ENCODE measurements around the gene ERVV-1. TPM values are rescaled to one million over a fixed set of nuclear protein-coding genes. Genes with fewer than 3 reads are reported as not detected.
"Not testable (repeated sequence)": the region's sequence is repeated elsewhere in the genome, so short reads cannot be mapped to it uniquely, and the experiment has no call there.

The ERVV-1 gene, protein sequence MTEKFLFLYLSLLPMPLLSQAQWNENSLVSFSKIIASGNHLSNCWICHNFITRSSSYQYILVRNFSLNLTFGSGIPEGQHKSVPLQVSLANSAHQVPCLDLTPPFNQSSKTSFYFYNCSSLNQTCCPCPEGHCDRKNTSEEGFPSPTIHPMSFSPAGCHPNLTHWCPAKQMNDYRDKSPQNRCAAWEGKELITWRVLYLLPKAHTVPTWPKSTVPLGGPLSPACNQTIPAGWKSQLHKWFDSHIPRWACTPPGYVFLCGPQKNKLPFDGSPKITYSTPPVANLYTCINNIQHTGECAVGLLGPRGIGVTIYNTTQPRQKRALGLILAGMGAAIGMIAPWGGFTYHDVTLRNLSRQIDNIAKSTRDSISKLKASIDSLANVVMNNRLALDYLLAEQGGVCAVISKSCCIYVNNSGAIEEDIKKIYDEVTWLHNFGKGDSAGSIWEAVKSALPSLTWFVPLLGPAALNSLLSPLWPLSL
- not detected in 2 replicates for total RNA-seq (2014; rRNA removed; shearing (Covaris generic))
- polyA plus RNA-seq (2015; cell fraction: cytosol; rRNA removed) = not detected in 2 replicates
- polyA plus RNA-seq (2015; cell fraction: nucleus; rRNA removed) = not detected in 2 replicates

DNA sequence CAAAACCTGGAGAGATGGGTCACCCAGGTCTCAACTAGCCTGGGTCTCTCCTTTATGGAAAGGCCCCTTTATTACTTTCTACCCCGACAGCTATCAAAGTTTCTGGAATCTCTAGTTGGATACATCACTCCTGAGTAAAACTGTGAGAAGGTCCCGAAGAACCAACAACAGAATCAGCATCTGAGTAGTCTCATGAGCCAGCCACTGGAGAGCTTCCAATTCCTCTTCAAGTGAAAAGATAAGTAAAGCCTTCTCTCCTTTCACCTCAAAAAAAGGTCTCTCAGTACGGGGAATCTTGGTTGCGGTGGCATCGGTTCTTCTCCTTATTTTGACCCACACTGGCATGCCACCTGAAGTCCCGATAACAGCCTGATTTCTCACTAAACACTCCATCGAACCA lies at the start of gene ERVV-1:
TSS of gene ERVV-1 (plus strand) at position 301 of the 400 bp plus-strand sequence. CDS start 170 bp downstream, outside the sequence.
- DNase-seq (ENCODE audit: low read depth) = no peak

DNA sequence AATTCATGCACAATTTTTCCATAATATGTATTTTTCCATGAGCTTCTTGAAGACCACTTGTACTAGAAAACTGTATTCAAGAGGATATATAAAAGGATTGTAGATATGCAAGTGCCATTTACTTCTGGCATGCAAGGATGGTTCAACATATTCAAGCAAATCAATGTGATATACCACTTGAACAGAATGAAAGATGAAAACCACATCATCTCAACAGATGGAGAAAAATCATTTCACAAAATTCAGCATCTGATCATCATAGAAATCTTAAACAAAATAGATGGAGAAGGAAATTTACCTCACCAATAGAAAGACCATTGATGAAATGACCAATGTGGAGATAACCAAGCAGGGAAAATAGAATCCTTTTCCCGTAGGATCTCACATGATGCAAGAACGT lies 45.9 kb upstream of the ERVV-1 start:
- no peak for DNase-seq (ENCODE audit: low read depth)

DNA sequence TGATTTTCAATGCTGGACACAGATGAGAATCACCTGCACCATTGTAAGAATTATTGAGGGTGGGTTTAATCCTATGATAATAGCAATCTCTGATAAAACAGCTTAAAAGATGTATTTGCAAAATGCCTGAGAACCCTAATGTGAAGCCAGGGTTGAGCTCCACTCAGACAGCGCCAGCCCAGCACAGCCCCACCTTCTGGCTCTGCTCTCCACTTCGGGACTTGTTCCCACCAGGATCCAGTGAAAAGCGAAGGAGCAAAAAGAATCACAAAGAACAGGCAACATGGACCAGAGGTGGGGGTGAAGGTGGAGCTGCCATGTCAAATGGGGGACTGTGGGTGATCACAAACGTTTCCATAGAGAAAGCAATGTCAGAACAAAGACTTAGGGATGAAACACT lies 32.4 kb upstream of the ERVV-1 start:
- DNase-seq (ENCODE audit: low read depth) = no peak

DNA sequence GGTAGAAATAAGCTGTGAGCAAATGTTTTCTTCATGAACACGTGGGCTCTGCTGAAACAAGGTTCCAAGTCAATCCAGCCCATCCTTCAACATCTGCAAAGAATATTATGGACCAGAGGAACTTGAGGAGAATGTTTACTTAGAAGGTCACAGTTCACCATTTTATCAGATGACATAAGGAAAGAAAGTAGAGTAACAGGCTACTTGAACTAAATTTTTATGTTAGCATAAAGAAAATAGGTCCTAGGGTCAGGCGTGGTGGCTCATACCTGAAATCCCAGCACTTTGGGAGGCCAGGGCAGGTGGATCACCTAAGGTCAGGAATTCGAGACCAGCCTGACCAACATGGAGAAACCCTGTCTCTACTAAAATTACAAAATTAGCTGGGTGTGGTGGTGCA lies 30.6 kb upstream of the ERVV-1 start:
- not testable (repeated sequence) for DNase-seq (ENCODE audit: low read depth)

DNA sequence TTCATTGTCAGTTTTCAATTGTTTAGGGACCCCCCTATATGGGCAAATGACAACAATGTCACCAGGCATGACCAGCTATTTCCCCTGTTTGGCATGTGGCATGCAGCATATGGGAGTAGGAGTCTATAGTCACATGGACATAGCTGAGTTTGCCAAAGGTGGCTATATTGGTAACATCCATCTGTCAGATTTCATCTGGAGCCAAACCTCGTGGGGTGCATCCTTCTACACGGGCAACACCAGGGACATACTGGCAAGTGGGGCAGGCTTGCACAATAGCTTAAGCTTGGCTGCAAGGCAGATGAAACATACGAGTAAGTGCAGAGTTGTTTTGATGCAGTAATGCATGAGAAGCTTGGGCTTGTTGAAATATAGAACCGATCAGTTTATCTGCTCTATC lies 26.5 kb upstream of the ERVV-1 start:
- no peak for DNase-seq (ENCODE audit: low read depth)

DNA sequence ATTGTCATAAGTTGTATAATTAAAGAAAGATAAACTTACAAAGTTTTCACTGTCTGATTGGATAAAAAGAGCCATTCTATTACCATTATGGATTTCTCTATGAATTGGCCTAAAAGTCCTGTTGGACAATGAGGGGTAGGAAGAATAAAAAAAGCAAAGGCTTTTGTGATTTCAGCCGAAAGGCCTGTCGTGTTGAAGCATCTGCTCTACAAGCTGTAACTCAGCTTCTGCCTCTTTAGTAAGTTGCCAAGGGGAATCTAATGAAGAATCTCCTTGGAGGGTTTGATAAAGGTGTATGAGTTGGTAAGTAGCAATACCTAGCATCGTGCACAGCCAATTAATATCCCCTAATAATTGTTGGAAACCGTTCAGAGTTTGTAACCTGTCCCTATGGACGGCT lies 25.2 kb upstream of the ERVV-1 start:
- DNase-seq (ENCODE audit: low read depth) = no peak

DNA sequence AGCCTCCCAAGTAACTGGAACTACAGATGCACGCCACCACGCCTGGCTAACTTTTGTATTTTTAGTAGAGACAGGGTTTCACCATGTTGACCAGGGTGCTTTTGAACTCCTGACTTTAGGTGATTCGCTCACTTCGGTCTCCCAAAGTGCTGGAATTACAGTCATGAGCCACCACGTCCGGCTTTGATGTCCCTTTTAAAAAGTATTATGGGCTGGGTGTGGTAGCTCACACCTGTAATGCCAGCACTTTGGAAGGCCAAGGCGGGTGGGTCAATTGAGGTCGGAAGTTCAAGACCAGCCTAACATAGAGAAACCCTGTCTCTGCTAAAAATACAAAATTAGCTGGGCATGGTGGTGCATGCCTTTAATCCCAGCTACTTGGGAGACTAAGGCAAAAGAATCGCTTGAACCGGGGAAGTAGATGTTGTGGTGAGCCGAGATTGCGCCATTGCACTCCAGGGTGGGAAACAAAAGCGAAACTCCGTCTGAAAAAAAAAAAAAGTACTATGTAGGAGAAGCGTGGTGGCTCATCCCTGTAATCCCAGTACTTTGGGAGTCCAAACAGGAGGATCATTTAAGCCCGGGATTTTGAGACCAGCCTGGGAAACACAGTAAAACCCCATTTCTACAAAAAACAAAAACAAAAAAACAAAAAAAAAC lies 22.8 kb upstream of the ERVV-1 start:
- peak; percentile 59 for DNase-seq (ENCODE audit: low read depth)

DNA sequence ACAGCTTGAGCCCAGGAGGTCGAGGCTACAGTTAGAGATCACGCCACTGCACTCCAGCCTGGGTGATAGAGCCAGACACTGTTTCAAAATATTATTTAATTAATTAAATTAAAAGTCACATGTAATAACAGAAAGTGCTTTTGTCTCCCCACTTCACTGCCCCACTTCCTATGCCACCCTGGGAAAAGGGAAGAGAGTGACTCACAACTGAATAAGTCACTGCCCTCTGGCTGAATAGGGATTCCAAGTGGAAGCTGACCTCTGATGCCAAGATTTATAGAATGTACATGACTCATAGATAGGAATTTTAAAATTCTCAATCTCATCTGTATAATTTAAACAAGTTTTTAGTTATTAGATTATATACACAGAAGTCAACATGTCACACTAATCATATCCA lies 22.2 kb upstream of the ERVV-1 start:
- peak; percentile 70 for DNase-seq (ENCODE audit: low read depth)

DNA sequence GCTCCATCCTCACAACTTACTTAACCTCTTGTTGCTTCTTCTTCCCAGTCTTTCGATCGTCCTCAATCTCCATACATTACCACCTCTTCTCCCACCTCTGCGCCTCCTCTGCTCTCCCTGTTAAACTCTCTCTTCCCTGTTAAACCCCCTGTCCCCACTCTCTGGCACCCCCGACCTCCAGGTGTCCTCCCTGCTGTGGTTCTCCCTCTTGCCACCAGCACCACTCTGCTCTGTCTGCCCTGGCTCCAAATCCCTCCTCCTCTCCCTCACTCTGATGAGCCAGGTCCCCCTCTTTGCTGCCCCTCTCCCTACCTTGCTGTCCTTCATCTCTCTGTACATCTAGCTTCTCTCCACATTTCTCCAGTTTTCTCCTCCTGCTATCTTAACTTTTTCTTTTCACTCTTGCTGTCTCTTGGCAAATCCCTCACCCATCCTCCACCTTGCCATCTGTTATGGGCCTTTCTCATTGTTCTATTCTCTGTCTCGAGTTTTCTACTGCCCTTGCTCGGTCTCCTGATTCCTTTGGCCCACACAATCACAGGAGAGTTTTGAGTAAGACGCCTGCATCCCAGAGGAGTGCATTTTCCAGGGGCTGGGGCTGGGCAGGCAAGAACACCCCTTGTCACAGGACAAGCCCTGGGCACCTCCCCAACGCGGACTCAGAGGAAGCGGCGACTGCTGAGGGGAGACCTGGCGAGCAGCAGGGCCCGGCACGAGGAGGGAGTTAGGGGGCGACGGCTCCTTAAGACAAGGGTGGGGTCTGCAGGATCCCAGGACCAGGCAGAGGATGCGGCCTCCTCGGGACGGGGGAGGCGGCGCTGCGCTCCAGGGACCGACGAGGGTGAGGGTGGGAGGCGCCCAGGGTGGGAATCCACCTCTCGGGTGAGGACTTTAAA lies 21.4 kb upstream of the ERVV-1 start:
- DNase-seq (ENCODE audit: low read depth) = no peak

DNA sequence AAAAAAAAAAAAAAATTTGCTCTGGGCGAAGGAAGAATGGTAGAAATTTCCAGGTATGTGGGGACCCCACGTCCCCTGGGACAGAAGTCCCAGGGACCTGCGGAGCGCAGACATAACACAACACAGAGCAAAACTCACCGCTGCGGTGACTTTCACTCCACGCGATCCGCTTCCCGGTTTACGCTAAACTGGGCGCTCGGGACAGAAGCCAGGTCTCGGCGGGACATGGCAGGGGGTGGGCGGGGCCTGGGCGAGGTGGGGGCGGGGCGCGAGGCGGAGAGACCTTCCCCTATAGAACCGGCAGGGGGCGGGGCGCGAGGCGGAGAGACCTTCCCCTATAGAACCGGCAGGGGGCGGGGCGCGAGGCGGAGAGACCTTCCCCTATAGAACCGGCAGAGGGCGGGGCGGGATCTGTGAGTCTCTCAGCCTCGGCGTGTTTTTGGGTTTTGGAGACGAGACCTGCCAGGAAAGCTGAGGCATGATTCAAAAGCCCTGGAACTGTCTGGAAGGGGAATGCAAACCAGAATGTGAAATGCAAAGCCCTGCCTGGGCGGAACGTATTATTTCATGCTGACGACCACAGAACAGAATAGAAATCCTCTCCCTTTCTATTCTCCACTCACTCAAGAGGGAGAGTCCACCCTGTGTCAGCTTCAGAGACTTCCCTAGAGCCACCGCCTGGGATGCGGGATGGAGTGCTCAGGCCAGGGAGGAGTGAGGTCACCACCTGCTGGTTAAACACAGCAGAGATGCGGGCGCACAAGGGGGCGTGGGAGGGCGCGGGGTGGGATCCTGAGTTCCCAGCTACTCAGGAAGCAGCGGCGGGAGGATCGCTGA lies 20.2 kb upstream of the ERVV-1 start:
- DNase-seq (ENCODE audit: low read depth) = no peak

DNA sequence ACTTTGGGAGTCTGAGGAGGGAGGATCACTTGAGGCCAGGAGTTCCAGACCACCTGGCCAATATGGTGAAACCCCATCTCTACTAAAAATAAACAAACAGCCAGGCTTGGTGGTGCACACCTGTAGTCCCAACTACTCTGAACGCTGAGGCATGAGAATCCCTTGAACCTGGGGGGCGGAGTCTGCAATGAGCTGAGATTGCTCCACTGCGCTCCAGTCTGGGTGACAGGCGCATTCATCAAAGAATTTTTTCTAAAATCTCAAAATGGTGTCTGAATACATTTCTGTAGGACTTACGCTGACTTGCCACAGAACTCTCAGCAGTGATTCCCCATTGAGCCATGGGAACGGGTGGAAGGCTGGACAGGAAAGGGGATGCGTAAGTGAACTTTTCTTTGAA lies 18.0 kb upstream of the ERVV-1 start:
- DNase-seq (ENCODE audit: low read depth) = no peak

DNA sequence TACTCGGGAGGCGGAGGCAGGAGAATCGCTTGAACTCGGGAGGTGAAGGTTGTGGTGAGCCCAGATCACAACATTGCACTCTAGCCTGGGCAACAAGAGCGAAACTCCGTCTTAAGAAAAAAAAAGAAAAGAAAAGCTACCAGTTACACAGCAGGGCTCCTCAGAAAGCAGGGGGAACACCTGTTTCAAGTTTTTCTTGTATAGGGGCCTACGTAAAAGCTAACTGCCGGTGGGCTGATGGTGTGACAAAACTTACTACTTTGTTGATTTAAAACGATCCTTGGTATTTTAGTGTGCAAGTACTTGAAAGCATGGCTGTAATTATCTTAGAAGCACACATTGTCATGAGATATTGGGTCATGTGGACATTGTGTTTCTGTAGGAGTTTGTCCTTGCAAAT lies 15.7 kb upstream of the ERVV-1 start:
- DNase-seq (ENCODE audit: low read depth) = no peak

DNA sequence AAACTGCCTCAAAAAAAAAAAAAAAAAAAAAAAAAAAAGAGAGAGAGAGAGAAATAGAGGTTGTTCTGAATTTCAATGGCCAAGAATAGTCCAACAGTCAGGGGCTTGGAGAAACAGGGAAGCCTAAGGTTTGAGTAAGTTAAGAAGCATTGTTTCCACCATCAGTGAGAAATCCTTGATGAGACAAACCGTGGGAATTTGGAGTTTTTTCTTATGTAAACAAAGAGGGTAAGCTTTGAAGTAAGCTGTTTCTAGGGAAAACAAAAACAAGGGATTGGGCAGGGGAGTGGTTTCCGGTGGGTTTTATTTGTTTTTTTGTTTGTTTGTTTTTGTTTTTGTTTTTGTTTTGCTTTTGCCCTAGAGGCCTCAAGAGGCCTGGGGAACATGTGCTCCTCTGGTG lies 11.2 kb upstream of the ERVV-1 start:
- no peak for DNase-seq (ENCODE audit: low read depth)

DNA sequence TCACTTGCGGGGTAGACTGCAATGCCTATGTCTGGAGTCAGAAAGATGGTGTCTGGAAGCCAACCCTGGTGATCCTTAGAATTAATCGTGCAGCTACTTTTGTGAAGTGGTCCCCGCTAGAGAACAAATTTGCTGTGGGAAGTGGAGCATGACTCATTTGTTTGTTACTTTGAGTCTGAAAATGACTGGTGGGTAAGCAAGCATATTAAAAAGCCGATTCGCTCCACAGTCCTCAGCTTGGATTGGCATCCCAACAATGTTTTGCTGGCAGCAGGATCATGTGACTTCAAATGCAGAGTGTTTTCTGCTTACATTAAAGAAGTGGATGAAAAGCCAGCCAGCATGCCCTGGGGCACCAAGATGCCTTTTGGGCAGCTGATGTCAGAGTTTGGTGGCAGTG lies 9.5 kb upstream of the ERVV-1 start:
- DNase-seq (ENCODE audit: low read depth) = no peak

DNA sequence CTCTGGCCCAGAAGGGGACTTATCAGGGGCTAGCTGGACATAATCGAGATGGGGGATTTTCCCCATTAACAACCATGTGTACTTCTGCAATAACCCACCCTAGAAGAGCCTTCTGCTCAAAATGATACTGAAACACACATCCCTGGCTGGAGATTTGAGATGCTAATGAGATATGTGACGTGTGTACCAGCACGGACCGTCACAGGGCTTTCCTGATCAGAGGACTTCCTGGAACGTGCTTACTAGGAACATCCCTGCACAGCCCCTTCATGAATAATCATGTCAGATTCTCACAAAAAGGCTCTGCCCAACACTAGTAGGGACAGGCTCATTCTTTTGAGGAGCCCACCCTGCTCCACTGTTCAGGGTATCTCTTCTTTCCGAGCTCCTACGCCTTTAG lies 6.5 kb upstream of the ERVV-1 start:
- DNase-seq (ENCODE audit: low read depth) = no peak

DNA sequence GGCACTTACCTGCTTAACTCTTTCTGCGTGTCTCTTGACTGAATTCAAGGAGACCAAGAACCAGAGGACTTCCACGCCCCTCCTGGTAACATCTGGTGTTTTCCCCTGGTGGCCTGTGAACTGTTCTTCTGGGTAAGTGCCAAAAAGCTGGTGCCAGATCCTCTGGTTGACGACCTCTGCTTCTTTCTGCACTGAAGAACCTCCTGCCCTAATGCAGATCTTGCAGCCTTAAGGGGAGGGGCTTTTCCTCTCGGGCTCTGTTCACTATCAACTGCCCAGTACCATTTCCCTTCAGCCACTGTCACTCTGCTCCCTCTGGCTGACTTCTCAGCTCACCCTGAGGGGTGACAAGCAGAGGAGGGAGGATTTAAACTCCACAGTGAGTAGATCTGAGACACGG lies 6.1 kb upstream of the ERVV-1 start:
- DNase-seq (ENCODE audit: low read depth) = no peak

DNA sequence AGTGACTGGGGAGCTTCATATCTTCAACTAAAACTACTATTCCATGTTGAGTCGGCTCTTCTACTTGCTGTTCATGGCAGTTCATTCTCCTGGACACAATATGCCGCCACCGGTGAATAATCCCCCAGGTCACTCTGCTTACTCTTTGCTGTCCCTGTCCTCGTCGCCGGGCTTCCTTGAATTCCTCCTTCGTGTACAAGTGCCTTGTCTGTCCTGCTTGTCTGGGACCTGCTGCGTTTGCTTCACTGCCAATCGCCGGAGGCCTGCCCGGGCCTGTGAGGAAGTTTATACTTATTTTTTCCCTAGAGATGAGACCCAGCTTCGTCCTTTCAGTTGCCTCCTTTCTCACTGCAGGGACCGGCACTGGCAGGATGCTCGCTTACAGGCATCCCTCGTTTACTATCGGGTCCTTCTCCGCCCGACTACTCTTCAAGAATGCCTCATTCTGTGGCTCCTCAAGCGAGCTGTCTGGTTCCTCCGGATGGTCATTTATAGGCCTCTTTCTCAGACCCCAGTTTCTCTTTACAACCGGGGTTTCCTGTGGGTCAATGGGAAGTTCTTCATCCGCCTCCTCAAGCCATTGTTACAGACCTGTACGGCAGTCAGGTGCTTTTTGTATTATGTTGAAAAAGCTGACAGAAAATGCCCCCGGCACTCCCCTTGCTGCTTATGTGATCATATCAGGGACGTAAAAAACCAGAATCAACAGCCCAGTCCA lies 5.5 kb upstream of the ERVV-1 start:
- no peak for DNase-seq (ENCODE audit: low read depth)

DNA sequence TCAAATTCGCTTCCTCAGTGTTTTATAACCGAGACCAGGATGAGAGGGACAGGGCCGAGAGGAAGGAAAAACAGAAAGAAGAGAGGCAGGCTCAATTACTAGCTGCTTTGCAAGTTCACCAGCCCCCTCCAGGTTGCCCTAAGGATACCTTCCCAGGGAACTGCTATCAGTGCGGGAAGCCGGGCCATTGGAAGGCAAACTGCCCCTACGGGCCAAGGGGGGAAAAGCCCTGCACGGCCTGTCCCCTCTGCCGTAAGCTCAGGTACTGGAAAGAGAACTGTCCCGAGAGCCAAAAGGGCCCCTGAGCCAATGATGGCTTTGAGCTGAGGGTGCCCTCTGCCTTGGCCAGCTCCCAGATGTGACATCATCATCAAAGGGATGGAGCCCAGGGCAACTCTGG lies 3.2 kb upstream of the ERVV-1 start:
- DNase-seq (ENCODE audit: low read depth) = no peak

DNA sequence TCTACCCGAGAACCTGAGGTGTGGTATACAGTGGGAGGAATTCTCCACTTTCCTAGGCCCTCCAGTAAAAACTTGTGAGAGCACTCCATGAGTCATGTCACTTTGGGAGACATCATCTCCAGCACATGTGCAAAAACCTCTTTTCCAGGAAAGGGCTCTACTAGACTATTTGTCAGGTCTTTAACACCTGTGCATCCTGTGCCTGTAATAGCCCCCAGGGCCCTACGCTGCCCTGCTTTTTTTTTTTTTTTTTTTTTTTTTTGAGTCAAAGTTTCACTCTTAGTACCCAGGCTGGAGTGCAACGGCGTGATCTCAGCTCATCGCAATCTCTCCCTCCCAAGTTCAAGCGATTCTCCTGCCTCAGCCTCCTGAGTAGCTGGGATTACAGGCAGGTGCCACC lies 1.7 kb upstream of the ERVV-1 start:
- DNase-seq (ENCODE audit: low read depth) = no peak

DNA sequence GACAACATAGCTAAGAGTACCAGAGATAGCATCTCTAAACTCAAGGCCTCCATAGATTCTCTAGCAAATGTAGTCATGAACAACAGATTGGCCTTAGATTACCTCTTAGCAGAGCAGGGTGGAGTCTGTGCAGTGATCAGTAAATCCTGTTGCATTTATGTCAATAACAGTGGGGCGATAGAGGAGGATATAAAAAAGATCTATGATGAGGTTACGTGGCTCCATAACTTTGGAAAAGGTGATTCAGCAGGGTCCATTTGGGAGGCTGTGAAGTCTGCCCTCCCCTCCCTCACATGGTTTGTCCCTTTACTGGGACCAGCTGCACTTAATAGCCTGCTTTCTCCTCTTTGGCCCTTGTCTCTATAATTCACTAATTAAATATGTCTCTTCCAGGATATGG lies 1.4 kb downstream of the ERVV-1 start:
- no peak for DNase-seq (ENCODE audit: low read depth)
